ENCODE data around the gene SAMM50. TPM values are rescaled to one million over a fixed set of nuclear protein-coding genes. Genes with fewer than 3 reads are reported as not detected.

SAMM50 gene
- total RNA-seq, 1 experiment from 2014 or later = 67.2 TPM

DNA sequence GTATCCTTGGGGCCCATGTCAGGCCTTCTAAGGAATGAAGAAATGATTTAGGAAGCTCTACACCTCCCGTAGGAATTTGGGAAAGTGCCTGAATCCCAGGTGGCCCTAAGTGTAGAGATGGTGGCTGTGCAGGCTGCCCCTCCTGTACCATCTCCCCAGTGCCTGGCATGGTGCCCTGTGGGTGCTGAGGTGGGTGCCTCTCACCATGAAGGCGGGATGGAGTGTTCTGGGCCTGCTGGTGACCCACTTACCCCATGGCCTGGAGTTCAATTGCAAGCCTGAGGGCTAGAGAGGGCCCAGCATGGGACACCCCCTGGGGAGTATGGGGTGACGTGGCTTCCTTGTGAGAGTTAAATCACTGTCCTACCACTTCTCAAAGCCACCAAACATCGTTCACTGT is 19.8 kb downstream of the SAMM50 start:
- Histone ChIP-seq H3K36me3 (ENCODE audit: insufficient read depth, low read length, poor library complexity, severe bottlenecking) (peaks cover 35% of the 10 kb centered on the region), H3K9me3 (ENCODE audit: low read depth, low read length, poor library complexity, severe bottlenecking) (no peaks in the 10 kb centered on the region), H3K27me3 (replicated peaks; ENCODE audit: insufficient read depth, low read depth, low read length, poor library complexity) (no peaks in the 10 kb centered on the region), H3K4me3 (ENCODE audit: low read depth, low read length, poor library complexity, severe bottlenecking) (no peak overlapping the region), H3K27ac (ENCODE audit: low read depth, low read length, poor library complexity, severe bottlenecking) (no peak overlapping the region), H3K4me1 (ENCODE audit: insufficient read depth, low read length, poor library complexity, severe bottlenecking) (no peaks in the 10 kb centered on the region)
- no TSS peak for BruUV-seq (replicated peaks)
- ChIA-PET CTCF (no interaction called here), POLR2A (ENCODE audit: low non-redundant PET) (no interaction called here)
- no peak for TF ChIP-seq EZH2 (IDR thresholded peaks at IDR 0.05; ENCODE audit: borderline replicate concordance, low read depth, low read length, poor library complexity, severe bottlenecking)
- TF ChIP-seq, protein P1, sequence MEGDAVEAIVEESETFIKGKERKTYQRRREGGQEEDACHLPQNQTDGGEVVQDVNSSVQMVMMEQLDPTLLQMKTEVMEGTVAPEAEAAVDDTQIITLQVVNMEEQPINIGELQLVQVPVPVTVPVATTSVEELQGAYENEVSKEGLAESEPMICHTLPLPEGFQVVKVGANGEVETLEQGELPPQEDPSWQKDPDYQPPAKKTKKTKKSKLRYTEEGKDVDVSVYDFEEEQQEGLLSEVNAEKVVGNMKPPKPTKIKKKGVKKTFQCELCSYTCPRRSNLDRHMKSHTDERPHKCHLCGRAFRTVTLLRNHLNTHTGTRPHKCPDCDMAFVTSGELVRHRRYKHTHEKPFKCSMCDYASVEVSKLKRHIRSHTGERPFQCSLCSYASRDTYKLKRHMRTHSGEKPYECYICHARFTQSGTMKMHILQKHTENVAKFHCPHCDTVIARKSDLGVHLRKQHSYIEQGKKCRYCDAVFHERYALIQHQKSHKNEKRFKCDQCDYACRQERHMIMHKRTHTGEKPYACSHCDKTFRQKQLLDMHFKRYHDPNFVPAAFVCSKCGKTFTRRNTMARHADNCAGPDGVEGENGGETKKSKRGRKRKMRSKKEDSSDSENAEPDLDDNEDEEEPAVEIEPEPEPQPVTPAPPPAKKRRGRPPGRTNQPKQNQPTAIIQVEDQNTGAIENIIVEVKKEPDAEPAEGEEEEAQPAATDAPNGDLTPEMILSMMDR (conservative IDR thresholded peaks at IDR 0.05; ENCODE audit: low read depth, low read length) = no peak
- intact Hi-C loops (cut with micrococcal nuclease; ENCODE audit: unreplicated experiment) = no loop called here
- no peak for DNase-seq (ENCODE audit: low spot score)

- Histone ChIP-seq H3K9me3 (ENCODE audit: low read depth, low read length, poor library complexity, severe bottlenecking) (no peaks in the 10 kb centered on the region), H3K4me3 (ENCODE audit: low read depth, low read length, poor library complexity, severe bottlenecking) (no peak overlapping the region), H3K27me3 (replicated peaks; ENCODE audit: insufficient read depth, low read depth, low read length, poor library complexity) (no peaks in the 10 kb centered on the region), H3K27ac (ENCODE audit: low read depth, low read length, poor library complexity, severe bottlenecking) (no peak overlapping the region), H3K36me3 (ENCODE audit: insufficient read depth, low read length, poor library complexity, severe bottlenecking) (peaks cover 44% of the 10 kb centered on the region), H3K4me1 (ENCODE audit: insufficient read depth, low read length, poor library complexity, severe bottlenecking) (no peaks in the 10 kb centered on the region)
- ChIA-PET POLR2A (ENCODE audit: low non-redundant PET) (no interaction called here), CTCF (interaction anchor here (0.6 kb wide), 1 partner anchor 670 kb away, joined by 5 read pairs; no protein-coding TSS in a partner anchor)
- no peak for DNase-seq (ENCODE audit: low spot score)
- no TSS peak for BruUV-seq (replicated peaks)
- intact Hi-C loops (cut with micrococcal nuclease; ENCODE audit: unreplicated experiment) = no loop called here
- TF ChIP-seq, protein P1 (conservative IDR thresholded peaks at IDR 0.05; ENCODE audit: low read depth, low read length) = no peak
- TF ChIP-seq EZH2 (IDR thresholded peaks at IDR 0.05; ENCODE audit: borderline replicate concordance, low read depth, low read length, poor library complexity, severe bottlenecking) = no peak
These were observed 21.9 kb downstream of the SAMM50 start for GRCh38 chr22:43976861-43977795.

DNA sequence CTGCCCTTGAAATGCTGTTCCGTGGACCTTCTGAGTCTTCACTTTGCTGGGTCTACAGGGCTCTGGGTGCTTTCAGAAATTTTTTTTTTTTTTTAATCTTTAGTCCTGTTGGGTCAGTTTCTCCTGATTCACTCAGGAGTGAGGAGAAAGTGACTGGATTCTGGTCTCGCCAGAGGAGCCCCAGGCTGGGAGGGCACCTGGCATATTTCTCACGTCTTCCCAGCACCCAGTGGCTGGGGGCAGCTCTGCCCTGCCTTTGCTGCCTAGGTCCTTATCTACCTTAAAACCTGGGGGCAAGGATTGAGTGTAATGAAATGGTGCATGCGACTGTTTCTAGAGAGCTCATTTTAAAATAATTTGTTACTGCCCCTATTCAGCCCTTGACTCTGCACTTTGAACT is 23.3 kb downstream of the SAMM50 start:
- BruUV-seq (replicated peaks) = no TSS peak
- intact Hi-C loops (cut with micrococcal nuclease; ENCODE audit: unreplicated experiment) = no loop called here
- no peaks in the 10 kb centered on the region for H3K4me1 ChIP-seq (ENCODE audit: insufficient read depth, low read length, poor library complexity, severe bottlenecking)
- H3K36me3 ChIP-seq (ENCODE audit: insufficient read depth, low read length, poor library complexity, severe bottlenecking) = peaks cover 37% of the 10 kb centered on the region
- no peak for DNase-seq (ENCODE audit: low spot score)
- H3K4me3 ChIP-seq (ENCODE audit: low read depth, low read length, poor library complexity, severe bottlenecking) = no peak overlapping the region
- H3K27me3 ChIP-seq (replicated peaks; ENCODE audit: insufficient read depth, low read depth, low read length, poor library complexity) = no peaks in the 10 kb centered on the region
- CTCF ChIA-PET = no interaction called here
- TF ChIP-seq, protein P1 (conservative IDR thresholded peaks at IDR 0.05; ENCODE audit: low read depth, low read length) = no peak
- TF ChIP-seq EZH2 (IDR thresholded peaks at IDR 0.05; ENCODE audit: borderline replicate concordance, low read depth, low read length, poor library complexity, severe bottlenecking) = no peak
- no peaks in the 10 kb centered on the region for H3K9me3 ChIP-seq (ENCODE audit: low read depth, low read length, poor library complexity, severe bottlenecking)
- no peak overlapping the region for H3K27ac ChIP-seq (ENCODE audit: low read depth, low read length, poor library complexity, severe bottlenecking)
- POLR2A ChIA-PET (ENCODE audit: low non-redundant PET) = no interaction called here
